ENCODE data around the gene RILPL1. TPM values are rescaled to one million over a fixed set of nuclear protein-coding genes. Genes with fewer than 3 reads are reported as not detected.
"Not testable (repeated sequence)": the region's sequence is repeated elsewhere in the genome, so short reads cannot be mapped to it uniquely, and the experiment has no call there.

Gene RILPL1
- total RNA-seq, 1 donor from 2014 or later = 94.3 TPM

DNA sequence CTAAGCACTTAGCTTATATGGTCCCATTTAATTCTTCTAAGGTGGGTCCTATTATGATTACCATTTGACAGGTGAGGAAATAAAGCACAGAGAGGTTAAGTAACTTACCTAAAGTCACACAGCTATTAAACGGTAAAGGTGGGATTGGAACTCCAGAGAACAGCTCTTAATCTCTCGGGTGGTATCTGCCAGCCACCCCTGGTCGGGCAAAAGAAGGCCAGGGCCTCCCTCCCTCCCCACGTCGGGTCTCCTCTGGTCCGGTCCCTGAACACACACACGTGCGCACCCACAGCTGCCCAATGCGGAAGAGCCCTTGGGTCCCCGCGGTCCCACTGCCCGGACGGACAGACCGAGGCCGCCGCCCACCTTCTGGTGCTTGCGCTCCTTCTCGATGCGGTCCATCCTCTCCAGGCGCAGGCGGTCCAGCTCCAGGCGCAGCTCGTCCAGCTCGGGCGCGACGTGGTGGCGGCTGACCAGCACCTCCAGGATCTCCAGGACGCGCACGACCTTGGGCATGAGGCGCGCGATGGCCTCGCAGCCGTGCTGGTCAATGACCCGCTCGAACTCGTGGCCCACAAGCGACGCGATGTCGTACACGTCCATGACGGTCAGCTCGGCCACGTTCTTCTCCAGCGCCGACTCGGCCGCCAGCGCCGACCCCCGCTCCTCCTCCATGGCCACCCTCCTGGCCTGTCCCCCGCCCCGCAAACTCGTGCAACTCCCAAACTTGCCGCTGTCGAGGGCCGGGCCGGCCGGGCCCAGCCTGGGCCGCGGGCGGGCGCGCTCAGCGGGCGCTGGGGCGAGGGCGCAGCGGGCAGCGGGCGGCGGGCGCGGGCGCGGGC is 490 bp downstream of the RILPL1 start:
- peak; percentile 21 for ATAC-seq
- DNase-seq (ENCODE audit: missing footprints) = no peak
- intact Hi-C loops (cut with DNase I) = loop anchor here (5.0 kb wide), 2 partner anchors 76 to 146 kb away; partner anchors contain the start of gene SNRNP35

- no peak for DNase-seq (ENCODE audit: missing footprints)
- no peak for ATAC-seq
- intact Hi-C loops (cut with DNase I) = loop anchor here (5.0 kb wide), 2 partner anchors 75 to 145 kb away; partner anchors contain the start of gene SNRNP35
These were observed 1.5 kb downstream of the RILPL1 start for GRCh38 chr12:123532019-123532418.

DNA sequence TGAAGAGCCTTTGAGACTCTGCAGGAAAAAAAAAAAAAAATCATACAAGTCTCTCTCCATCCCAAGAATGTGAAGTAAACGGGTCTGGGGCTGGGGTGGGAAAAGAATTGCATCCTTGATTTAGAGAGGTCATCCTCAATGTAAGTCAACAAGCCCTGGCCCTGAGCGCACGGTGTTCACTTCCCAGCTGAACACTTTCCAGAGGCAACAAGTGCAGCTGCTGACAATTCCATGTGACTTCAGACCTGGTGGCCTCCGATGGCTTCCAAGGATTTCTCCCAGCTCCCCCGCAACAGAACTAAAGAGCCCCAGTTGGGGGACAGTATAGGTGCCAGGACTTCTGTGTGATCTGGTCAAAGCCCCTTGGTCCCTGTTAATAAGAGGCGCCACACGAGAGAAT is 2.4 kb downstream of the RILPL1 start:
- DNase-seq (ENCODE audit: missing footprints) (no peak), ATAC-seq (peak; percentile 55)
- intact Hi-C loops (cut with DNase I) = loop anchor here (5.0 kb wide), 2 partner anchors 74 to 144 kb away; partner anchors contain the start of gene SNRNP35

DNA sequence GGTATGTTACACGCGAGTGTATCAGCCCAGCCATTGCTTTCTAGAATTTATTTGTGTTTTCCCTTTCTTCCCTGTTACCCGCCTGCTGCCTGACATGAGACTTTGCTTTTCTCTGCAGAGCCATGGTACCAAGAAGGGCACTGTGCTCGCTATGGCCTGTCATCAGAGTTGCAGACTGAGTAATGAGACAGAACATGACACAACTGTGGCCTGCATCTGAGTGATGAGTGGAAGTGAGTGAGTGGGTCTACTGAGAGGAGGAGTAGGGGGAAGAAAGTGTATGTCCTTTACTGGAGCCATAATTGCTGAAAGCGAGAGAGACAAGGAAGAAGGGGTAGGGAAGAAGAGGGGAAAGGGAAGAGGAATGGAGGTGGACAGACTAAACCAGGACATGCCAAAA is 2.9 kb downstream of the RILPL1 start:
- DNase-seq (ENCODE audit: missing footprints) (no peak), ATAC-seq (no peak)
- intact Hi-C loops (cut with DNase I) = loop anchor here (5.0 kb wide), 2 partner anchors 73 to 143 kb away; partner anchors contain the start of gene SNRNP35

DNA sequence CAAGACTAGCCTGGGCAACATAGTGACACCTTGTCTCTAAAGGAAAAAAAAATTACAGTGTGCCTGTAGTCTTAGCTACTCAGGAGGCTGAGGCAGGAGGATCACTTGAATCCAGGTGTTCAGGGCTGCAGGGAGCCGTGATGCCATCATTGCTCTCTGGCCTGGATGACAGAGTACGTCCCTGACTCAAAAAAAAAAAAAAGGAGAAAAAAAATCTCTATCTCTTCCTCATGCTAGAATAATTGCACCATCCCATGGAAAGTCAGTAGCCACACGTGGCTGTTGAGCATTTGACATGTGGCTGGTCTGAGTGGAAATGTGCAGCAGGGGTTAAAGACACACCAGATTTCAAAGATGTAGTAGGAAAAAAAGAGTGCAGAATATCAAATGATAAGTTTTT is 3.8 kb downstream of the RILPL1 start:
- intact Hi-C loops (cut with DNase I) = loop anchor here (5.0 kb wide), 2 partner anchors 72 to 142 kb away; partner anchors contain the start of gene SNRNP35
- DNase-seq (ENCODE audit: missing footprints) (no peak), ATAC-seq (no peak)

DNA sequence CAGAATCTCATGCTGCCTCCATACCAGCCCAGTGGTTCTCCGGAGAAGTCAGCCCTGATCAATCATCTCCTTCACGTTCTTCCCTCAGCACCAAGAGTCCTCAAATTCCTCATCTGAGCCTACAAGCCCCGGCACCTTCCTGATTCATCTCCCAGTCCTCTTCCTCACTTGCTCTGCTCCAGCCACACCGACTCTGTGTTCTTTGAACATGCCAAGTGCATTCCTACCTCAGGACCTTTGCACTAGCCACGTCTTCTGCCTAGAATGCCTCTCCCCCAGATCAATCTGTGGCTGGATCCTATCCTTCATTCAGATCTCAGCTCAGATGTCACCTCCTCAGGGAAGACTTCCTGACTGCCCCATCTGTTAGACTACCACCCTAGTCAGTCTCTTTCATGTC is 4.7 kb downstream of the RILPL1 start:
- ATAC-seq (no peak), DNase-seq (ENCODE audit: missing footprints) (no peak)
- intact Hi-C loops (cut with DNase I) = no loop called here

DNA sequence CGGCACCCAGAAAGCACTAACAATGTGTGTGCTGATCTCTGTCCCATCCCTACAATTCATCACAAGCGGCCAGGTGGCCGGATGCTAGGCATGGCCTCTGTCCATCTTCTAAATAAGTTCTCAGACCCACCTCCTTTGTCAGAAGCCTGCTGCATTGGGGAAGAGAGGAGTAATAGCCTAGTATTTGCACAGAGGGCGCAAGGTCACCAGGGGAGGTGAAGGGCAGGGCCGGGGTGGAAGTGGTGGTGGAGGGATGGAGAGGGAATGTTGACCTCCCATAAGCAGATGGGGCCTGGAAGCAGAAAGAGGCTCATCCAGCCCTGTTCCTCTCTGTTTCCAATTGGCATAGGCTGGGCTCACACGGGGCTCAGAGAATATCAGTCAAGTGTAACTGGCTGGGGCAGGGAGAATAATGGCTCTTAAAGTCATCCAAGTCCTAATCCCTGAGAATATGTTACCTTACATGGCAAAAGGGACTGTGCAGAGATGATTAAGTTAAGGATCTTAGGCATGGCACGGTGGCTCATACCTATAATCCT is 6.9 kb downstream of the RILPL1 start:
- ATAC-seq = no peak

DNA sequence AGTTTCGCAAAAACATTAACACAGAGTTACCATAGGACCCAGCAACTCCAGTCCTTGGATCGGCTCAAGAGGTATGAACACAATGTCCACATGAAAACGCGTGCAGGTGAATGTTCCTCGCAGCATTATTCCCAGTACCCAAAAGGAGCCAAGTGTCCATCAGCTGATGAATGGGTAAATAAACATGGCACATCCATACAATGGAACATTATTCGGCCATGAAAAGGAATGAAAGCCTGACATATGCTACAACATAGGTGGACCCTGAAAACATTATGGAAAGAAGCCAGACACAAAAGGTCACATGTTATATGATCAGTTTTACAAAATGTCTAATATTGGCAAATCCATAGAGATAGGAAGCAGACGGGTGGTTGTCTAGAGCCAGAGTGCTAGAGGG is 9.1 kb downstream of the RILPL1 start:
- intact Hi-C loops (cut with DNase I) = no loop called here
- ATAC-seq (no peak), DNase-seq (ENCODE audit: missing footprints) (no peak)

More for the DNA sequence above, 6.9 kb downstream of the RILPL1 start:
- no peak for DNase-seq (ENCODE audit: missing footprints)
- intact Hi-C loops (cut with DNase I) = no loop called here

GRCh38 chr12:123523518-123523917 is 10.0 kb downstream of the RILPL1 start:
- DNase-seq (ENCODE audit: missing footprints) = no peak

DNA sequence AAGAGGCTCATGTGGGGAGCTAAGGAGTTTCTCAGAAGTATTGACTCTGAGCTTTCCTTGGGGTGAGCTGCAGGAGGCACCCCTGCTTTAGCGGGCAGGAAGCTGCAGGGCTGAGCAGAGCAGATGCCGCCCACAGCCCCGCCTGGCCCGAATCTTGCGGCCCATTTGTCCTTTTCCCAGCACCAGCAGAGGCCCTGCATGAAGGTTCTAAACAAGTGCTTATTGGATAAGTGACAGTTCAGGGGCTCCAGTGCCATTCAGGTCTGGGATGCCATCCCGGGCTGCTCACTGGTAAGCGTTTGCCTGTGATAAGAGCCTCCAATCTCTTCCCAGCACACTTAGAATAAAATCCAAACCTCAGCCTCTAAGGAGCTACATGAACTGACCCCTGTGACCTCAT is 11.4 kb downstream of the RILPL1 start:
- intact Hi-C loops (cut with DNase I) = no loop called here

More at GRCh38 chr12:123523518-123523917, 10.0 kb downstream of the RILPL1 start:
- intact Hi-C loops (cut with DNase I) = no loop called here
- ATAC-seq = no peak

DNA sequence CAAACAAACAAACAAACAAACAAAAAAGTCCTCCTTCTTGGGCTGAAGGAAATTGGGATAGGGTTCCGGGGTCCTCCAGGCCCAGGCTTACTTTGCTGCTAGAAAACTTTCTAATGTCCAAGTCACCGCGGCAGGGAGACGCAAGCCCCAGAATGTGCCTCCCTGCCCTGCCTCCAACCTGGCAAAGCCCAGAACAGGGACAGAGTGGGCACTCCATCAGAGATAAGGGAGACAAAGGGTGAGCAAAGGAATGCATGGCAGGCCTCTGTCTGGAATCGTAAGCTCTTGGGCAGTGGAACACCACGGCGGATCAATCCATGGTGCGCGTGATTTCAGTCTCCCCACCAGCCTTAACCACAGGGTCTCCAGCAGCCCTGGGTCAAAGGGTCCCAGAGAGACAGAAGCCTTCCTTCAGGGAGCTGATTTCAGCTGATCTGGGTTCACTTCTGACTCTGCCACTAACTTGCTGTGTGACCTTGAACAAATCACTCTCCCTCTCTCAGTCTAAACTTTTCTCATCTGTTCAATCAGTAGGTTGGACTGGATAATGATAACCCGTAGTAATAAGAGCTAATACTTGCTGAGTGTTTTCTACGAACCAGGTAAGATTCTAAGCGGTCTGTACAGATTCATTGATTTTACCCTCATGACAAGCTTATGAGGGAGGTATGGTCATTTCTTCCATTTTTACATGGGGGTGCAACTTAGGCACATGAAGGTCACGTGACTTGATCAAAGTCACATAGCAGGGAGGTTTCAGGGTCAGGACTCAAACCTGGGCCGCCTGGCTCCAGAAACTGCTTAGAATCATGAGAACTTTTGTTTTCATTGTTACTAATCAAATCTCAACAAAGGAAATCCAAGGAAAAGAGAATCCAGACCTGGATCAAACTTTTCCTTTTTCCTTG is 12.7 kb downstream of the RILPL1 start:
- intact Hi-C loops (cut with DNase I) = no loop called here
- DNase-seq (ENCODE audit: missing footprints) = no peak
- peak; percentile 47 for ATAC-seq

More for the DNA sequence above, 11.4 kb downstream of the RILPL1 start:
- DNase-seq (ENCODE audit: missing footprints) = no peak
- ATAC-seq = peak; percentile 45

- ATAC-seq (peak; percentile 84), DNase-seq (ENCODE audit: missing footprints) (peak; percentile 87)
- intact Hi-C loops (cut with DNase I) = loop anchor here (1.0 kb wide), 3 partner anchors 25 to 45 kb away; no protein-coding TSS in a partner anchor
These were observed 14.1 kb downstream of the RILPL1 start for GRCh38 chr12:123519141-123520001.

- intact Hi-C loops (cut with DNase I) = no loop called here
- no peak for ATAC-seq
- DNase-seq (ENCODE audit: missing footprints) = no peak
These were observed 17.2 kb downstream of the RILPL1 start for GRCh38 chr12:123516216-123516780.

- ATAC-seq = not testable (repeated sequence)
These were observed 18.8 kb downstream of the RILPL1 start for GRCh38 chr12:123514582-123515221.

DNA sequence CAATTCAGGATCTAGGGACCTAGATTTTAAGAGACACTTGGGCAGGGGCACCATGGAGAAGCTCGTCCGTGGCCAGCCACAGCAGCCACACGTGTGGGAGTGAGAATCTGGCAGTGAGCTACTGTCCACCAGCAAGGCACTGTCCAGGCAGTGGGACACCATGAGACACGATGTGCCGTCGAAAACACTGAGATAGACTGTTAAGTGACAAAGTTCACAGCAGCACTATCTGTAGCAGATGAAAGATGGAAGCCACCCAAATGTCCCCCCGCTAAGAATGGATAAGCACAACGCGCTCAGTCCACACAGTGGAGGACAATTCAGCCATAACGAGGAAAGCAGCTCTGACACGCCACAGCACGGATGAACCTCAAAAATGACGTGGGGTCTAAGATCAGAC is 19.7 kb downstream of the RILPL1 start:
- intact Hi-C loops (cut with DNase I) = no loop called here
- no peak for DNase-seq (ENCODE audit: missing footprints)

More at GRCh38 chr12:123514582-123515221, 18.8 kb downstream of the RILPL1 start:
- intact Hi-C loops (cut with DNase I); DNase-seq (ENCODE audit: missing footprints): not testable (repeated sequence)

DNA sequence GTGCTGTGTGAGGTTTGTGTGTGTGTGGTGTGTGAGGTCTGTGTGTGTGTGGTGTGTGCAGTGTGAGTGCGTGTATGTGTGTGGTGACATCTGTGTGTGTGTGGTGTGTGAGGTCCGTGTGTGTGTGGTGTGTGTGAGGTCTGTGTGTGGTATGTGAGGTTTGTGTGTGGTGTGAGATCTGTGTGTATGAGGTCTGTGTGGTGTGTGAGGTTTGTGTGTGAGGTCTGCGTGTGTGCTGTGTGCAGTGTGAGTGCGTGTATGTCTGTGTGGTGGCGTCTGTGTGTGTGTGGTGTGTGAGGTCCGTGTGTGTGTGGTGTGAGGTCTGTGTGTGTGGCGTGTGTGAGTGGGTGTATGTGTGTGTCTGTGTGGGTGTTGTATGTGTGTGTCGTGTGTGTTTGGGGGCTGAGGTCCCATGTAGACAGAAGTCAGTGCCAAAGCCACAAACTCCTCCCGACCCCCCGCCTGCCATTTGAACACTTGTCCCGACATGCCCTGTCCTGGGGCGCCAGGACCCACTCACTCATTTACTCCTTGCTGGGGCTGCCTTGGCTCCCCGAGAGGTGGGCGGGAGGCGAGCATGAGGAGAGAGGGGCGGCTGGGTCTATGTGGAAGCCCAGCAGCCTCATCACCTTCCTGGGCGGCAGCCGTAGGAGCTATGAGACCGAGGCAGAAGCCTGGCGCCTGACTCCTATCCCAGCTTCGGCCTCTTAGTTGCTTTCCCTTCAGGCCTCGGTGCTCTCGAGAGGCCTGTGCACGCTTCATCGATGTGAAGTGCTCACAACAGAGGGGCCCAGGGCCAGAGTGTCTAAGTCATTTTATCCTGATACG is 20.5 kb downstream of the RILPL1 start:
- no peak for DNase-seq (ENCODE audit: missing footprints)
- peak; percentile 19 for ATAC-seq
- intact Hi-C loops (cut with DNase I) = no loop called here

More for the DNA sequence above, 19.7 kb downstream of the RILPL1 start:
- peak; percentile 62 for ATAC-seq

Data from Right ventricle myocardium inferior (tissue), 1 donor.